HG03135 (cell line): Measurements from ENCODE around the gene BICDL2.
"Not testable (repeated sequence)": the region's sequence is repeated elsewhere in the genome, so short reads cannot be mapped to it uniquely, and the experiment has no call there.

Experiments
- ATAC-seq: cut with Tn5 transposase; IDR thresholded peaks from one replicate; pipeline ENCODE4 v1.9.1; 2021; ENCODE audit warnings: mild to moderate bottlenecking, moderate library complexity; ENCODE audit not compliant: unreplicated experiment

Gene BICDL2, protein sequence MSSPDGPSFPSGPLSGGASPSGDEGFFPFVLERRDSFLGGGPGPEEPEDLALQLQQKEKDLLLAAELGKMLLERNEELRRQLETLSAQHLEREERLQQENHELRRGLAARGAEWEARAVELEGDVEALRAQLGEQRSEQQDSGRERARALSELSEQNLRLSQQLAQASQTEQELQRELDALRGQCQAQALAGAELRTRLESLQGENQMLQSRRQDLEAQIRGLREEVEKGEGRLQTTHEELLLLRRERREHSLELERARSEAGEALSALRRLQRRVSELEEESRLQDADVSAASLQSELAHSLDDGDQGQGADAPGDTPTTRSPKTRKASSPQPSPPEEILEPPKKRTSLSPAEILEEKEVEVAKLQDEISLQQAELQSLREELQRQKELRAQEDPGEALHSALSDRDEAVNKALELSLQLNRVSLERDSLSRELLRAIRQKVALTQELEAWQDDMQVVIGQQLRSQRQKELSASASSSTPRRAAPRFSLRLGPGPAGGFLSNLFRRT

GRCh38 chr16:3036726-3037315, at the start of gene BICDL2:
Gene BICDL2 (minus strand): TSS chr16:3036944. CDS start chr16:3035496, 1,448 bp downstream.
- ATAC-seq: no peak

DNA sequence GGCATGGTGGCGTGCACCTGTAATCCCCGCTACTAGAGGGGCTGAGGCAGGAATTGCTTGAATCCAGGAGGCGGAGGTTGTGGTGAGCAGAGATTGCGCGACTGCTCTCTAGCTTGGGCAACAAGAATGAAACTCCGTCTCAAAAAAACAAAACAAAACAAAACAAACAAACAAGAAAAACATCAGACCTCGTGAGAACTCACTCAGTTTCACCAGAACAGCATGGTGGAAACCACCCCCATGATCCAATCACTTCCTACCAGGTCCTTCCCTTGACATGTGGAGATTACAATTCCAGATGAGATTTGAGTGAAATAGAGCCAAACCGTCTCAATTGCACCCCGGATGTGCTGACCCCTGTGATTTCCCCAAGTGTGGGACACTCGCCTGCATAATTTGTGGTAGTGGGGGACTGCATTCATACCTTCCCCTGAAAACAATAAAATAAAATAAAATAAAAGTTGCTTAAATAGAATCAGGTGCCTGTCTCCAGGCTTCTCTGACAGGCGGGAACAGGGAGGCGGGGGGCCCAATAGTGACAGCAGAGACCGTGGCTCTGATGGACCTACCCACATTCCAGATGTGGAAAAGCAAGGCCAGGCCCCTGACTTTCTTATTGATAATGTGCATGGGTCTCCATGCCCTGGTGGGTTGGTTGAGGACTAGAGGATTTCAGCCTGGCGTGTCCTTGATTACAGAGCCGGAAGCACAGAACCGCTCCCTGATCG, 49.3 kb upstream of the BICDL2 start:
- no peak for ATAC-seq

DNA sequence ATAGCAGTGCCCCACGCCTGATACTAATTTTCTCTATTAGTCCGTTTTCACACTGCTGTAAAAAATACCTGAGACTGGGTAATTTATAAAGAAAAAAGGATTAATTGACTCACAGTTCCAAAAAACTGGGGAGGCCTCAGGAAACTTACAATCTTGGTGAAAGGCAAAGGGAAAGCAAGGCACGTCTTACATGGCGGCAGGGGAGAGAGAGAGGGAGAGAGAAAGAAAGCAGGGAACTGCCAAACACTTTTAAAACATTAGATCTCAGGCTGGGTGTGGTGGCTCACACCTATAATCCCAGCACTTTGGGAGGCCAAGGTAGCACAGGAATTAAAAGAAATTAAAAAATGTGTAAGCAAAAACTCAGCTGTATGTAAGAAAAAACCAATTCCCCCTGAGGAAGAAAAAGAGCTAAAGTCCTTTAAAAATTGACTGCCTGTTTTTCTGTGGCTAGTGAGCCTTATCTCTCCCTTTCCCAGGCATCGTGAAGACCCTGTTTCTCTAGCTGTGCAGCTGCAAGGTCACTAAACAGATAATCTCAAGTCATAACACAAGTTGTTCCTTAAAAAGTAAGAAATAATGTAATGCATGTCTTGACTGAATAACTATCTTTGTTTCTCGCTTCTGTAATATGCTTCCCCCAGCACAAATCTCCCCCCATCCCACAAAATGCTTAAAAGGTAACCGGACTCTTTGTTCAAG, 48.4 kb upstream of the BICDL2 start:
- no peak for ATAC-seq

DNA sequence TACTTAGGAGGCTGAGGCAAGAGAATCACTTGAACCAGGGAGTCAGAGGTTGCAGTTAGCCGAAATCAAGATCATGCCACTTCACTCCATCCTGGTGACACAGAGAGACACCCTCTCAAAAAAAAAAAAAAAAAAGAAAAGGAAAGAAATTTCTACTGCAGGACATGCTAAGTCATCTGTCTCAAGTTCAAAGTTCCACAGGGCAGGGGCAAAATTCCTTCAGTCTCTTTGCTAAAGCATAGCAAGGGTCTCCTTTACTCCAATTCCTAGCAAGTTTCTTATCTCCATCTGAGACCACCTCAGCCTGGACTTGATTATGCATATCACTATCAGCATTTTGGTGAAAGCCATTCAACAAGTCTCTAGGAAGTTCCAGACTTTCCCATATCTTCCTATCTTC, 47.7 kb upstream of the BICDL2 start:
- ATAC-seq: no peak

DNA sequence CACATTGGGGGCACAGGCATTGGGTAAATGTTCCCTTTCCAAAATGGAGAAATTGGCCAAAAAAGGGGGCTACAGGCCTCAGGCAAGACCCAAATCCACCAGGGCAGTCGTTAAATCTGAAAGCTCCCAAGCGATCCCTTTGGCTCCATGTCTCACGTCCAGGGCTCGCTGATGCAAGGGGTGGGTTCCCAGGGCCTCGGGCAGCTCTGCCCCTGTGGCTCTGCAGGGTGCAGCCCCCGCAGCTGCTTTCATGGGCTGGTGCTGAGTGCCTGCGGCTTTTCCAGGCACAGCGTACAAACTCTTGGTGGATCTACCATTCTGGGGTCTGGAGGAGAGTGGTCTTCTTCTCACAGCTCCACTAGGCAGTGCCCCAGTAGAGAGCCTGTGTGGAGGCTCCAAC, 46.7 kb upstream of the BICDL2 start:
- not testable (repeated sequence) for ATAC-seq

DNA sequence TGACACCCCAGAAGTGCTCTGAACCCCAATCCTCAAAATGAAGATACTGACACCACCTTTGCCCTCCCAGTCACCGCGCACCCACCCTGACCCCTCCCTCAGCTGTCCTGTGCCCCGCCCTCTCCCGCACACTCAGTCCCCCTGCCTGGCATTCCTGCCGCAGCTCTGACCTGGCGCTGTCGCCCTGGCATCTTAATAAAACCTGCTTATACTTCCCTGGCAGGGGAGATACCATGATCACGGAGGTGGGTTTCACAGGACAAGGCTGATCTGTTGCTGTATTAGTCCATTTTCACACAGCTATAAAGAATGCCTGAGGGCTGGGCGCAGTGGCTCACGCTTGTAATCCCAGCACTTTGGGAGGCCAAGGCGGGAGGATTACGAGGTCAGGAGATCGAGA, 45.2 kb upstream of the BICDL2 start:
- not testable (repeated sequence) for ATAC-seq

- ATAC-seq: no peak
Measured at GRCh38 chr16:3080024-3080423, 43.3 kb upstream of the BICDL2 start.

DNA sequence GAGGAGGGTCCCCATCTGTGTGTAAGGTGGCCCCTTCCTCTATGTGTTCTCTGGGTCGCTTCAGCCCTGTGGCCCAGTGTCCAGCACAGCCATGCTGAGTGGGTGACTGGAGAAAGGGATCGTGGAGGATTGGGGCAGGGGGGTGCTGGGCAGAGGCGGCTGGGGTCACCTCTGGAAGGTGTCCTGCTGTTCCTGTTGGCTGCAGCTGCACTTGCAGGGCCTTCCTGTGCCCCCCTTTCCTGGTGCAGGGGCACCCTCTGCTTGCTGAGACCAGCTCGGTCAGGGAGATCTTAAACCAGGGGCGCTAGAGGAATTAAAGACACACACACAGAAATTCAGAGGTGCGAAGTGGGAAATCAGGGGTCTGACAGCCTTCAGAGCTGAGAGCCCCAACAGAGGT, 39.8 kb upstream of the BICDL2 start:
- no peak for ATAC-seq

- ATAC-seq: not testable (repeated sequence)
Measured at GRCh38 chr16:3075946-3076345, 39.2 kb upstream of the BICDL2 start.

- ATAC-seq: no peak
Measured at GRCh38 chr16:3075523-3075915, 38.8 kb upstream of the BICDL2 start.

GRCh38 chr16:3074860-3075522, 38.2 kb upstream of the BICDL2 start:
- peak; percentile 59 for ATAC-seq

- no peak for ATAC-seq
Measured at GRCh38 chr16:3073448-3073847, 36.7 kb upstream of the BICDL2 start.

- ATAC-seq: not testable (repeated sequence)
Measured at GRCh38 chr16:3072576-3073263, 36.0 kb upstream of the BICDL2 start.

GRCh38 chr16:3072148-3072547, 35.4 kb upstream of the BICDL2 start:
- ATAC-seq: not testable (repeated sequence)

- ATAC-seq: no peak
Measured at GRCh38 chr16:3071655-3072054, 34.9 kb upstream of the BICDL2 start.

- no peak for ATAC-seq
Measured at GRCh38 chr16:3070608-3071111, 33.9 kb upstream of the BICDL2 start.

DNA sequence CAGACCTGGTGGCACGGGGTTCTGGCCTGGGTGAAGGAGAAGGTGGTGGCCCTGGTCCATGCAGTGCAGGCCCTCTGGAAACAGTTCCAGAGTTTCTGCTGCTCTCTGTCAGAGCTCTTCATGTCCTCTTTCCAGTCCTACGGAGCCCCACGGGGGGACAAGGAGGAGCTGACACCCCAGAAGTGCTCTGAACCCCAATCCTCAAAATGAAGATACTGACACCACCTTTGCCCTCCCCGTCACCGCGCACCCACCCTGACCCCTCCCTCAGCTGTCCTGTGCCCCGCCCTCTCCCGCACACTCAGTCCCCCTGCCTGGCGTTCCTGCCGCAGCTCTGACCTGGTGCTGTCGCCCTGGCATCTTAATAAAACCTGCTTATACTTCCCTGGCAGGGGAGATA, 32.4 kb upstream of the BICDL2 start:
- ATAC-seq: not testable (repeated sequence)

GRCh38 chr16:3068487-3068886, 31.7 kb upstream of the BICDL2 start:
- no peak for ATAC-seq

GRCh38 chr16:3066440-3066748, 29.6 kb upstream of the BICDL2 start:
- ATAC-seq: no peak
